Spleen (tissue), 11 donors: ENCODE measurements around the gene CIB1. TPM values are rescaled to one million over a fixed set of nuclear protein-coding genes. Genes with fewer than 3 reads are reported as not detected.

Experiments
- DNase-seq: peaks from one replicate; pipeline ENCODE4 v3.0.0-alpha.2; 2020
- H3K27ac ChIP-seq, 8 donors: fragments of 200-600 bp; sonication (generic) in 7 of 8; 1 replicate in 4 of 8; 2 replicates in 4 of 8; pipeline versions ENCODE4 v1.5.0 to v1.8.0; 2016 to 2021; ENCODE audit warnings: inconsistent platforms in 4 of 8, mild to moderate bottlenecking in 4 of 8, moderate library complexity in 1 of 8
- H3K27me3 ChIP-seq, 7 donors: fragments of 200-600 bp; sonication (generic) in 6 of 7; replicated peaks in 1 of 7; 1 replicate in 4 of 7; 2 replicates in 3 of 7; pipeline versions ENCODE4 v1.5.0 to v1.8.0; 2016 to 2021; ENCODE audit warnings: inconsistent platforms in 3 of 7, mild to moderate bottlenecking in 1 of 7
- H3K36me3 ChIP-seq, 6 donors: fragments of 200-600 bp; sonication (generic) in 5 of 6; 1 replicate in 4 of 6; 2 replicates in 2 of 6; pipeline versions ENCODE4 v1.5.0 to v1.8.0; 2016 to 2021; ENCODE audit warnings: inconsistent platforms in 2 of 6
- H3K4me1 ChIP-seq, 6 donors: fragments of 200-600 bp; sonication (generic) in 5 of 6; 1 replicate in 3 of 6; 2 replicates in 3 of 6; pipeline versions ENCODE4 v1.5.0 to v1.8.0; 2016 to 2021; ENCODE audit warnings: inconsistent platforms in 3 of 6
- H3K4me3 ChIP-seq, 8 donors: fragments of 200-600 bp; sonication (generic) in 7 of 8; 1 replicate in 4 of 8; 2 replicates in 4 of 8; pipeline versions ENCODE4 v1.5.0 to v1.8.0; 2016 to 2021; ENCODE audit warnings: inconsistent platforms in 4 of 8, mild to moderate bottlenecking in 4 of 8, moderate library complexity in 2 of 8
- H3K9me3 ChIP-seq, 8 donors: fragments of 200-600 bp; sonication (generic) in 7 of 8; 1 replicate in 4 of 8; 2 replicates in 4 of 8; pipeline versions ENCODE4 v1.5.0 to v1.8.0; 2016 to 2021; ENCODE audit warnings: inconsistent platforms in 4 of 8
- POLR2A ChIP-seq, 3 donors: fragments of 450-650 bp; IDR thresholded peaks; one replicate each; pipeline ENCODE4 v1.5.1; 2017; ENCODE audit warnings: antibody characterized with exemption in 3 of 3, mild to moderate bottlenecking in 1 of 3
- POLR2AphosphoS5 ChIP-seq, 3 donors: sonication (generic); formaldehyde crosslinking; IDR thresholded peaks; one replicate each; pipeline ENCODE4 v1.5.1; 2017; ENCODE audit warnings: antibody characterized with exemption in 3 of 3
- WGBS, 5 donors: extraction: QIAGEN DNeasy Blood & Tissue Kit in 3 of 5; methylation state at CpG; one replicate each; pipeline versions ENCODE4 v1.1.5 to v1.1.7; 2013 to 2018; 5-methylcytosine and 5-hydroxymethylcytosine counted together
- intact Hi-C: fragments of 100-400 bp; cut with DNase I; formaldehyde crosslinking; loops from one replicate; pipeline ENCODE4 v1.15.0; 2023; ENCODE audit warnings: low total_unique reads
- polyA plus RNA-seq, 3 donors: library from polyadenylated mRNA; stranded (reverse); fragments of 200-250 nt; gene quantifications; one replicate each; pipeline ENCODE4 v1.2.1, GENCODE V29; 2013
- total RNA-seq, 7 donors: library from RNA; depleted of rRNA in 3 of 7; stranded (reverse); fragments of >200 nt in 3 of 7; fragmentation: NEBNext Ultra II Directional in 4 of 7; extraction: Animal tissue kit (Norgen Biotek cat#: 25700) in 4 of 7; gene quantifications; one replicate each; pipeline versions ENCODE4 v1.1.0 to v1.2.1, GENCODE V29; 2016 to 2021
- TF ChIP-seq, protein P1 (sequence below), 11 experiments: fragments of 200-600 bp in 7 of 11; fragments of 450-650 bp in 4 of 11; sonication (generic) in 4 of 11; IDR thresholded peaks in 8 of 11; conservative IDR thresholded peaks in 3 of 11; 1 replicate in 7 of 11; 2 replicates in 4 of 11; pipeline versions ENCODE4 v1.4.0 to v1.8.0; 2016 to 2021; ENCODE audit warnings: antibody characterized with exemption in 11 of 11, inconsistent platforms in 4 of 11, mild to moderate bottlenecking in 1 of 11
- donor health status: healthy with polysubstance abuse.
- donor health status: DM: no; HTN: no; CAD: no; lungs with moderate emphysema.
- donor health status: DM: no; HTN: no; CAD: no.
- donor health status: Bipolar disorder and iron deficiency.
- donor health status: healthy.
- donor health status: DM: no; HTN: no; CAD: no.
- donor health status: DM: yes; HTN: yes; CAD: no.

Gene CIB1
- total and polyA plus RNA-seq, 10 donors = 31.7 to 247 (median 79.0) TPM

DNA sequence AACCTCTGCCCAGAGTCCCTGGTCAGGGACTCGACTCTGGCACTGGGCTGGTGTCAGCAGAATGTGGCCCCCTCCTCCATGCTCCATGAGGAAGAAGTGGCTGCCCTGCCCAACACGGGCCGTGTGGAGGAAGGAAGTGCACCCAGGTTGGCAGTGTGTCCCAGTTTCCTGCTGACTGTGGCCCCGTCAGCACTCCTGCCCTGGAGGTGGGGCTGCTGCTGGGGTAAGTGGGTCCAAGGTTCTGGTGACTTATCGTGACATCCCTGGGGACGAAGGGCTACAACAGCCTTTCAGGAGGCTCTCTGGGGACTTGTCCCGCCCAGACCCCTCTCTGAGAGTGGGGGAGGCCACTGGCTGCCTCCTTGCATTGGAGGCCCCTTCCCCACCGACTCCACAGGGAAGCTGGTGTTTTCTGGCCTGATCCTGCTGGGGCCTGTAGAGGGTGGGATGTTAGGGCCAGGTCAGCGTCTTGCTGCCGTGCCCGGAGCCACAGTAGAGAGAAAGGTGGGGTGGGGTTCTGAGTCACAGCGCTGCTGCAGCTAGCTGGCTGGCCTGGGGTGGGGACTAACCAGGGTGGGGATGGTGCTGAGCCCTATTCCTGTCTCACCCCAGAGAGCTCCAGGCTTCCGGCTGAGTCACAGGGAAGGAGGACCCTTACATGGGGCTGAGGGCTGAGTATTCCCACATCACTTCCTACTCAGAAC, 22.1 kb downstream of the CIB1 start:
- H3K36me3 ChIP-seq = peaks cover 0 to 69% (median 5%) of the 10 kb centered on the region in 6 donors
- 40 to 62% (median 50%) methylated on average over 3 to 13 of the region's 13 CpGs for WGBS, 5 donors
- TF ChIP-seq, protein P1, sequence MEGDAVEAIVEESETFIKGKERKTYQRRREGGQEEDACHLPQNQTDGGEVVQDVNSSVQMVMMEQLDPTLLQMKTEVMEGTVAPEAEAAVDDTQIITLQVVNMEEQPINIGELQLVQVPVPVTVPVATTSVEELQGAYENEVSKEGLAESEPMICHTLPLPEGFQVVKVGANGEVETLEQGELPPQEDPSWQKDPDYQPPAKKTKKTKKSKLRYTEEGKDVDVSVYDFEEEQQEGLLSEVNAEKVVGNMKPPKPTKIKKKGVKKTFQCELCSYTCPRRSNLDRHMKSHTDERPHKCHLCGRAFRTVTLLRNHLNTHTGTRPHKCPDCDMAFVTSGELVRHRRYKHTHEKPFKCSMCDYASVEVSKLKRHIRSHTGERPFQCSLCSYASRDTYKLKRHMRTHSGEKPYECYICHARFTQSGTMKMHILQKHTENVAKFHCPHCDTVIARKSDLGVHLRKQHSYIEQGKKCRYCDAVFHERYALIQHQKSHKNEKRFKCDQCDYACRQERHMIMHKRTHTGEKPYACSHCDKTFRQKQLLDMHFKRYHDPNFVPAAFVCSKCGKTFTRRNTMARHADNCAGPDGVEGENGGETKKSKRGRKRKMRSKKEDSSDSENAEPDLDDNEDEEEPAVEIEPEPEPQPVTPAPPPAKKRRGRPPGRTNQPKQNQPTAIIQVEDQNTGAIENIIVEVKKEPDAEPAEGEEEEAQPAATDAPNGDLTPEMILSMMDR (IDR thresholded peaks at IDR 0.05 in 8 of 11, conservative IDR thresholded peaks at IDR 0.05 in 3 of 11) = no peak
- TF ChIP-seq POLR2A (IDR thresholded peaks at IDR 0.05) (no peak), POLR2AphosphoS5 (IDR thresholded peaks at IDR 0.05) (peak; percentile 71 to 74 (median 74))
- no peaks in the 10 kb centered on the region for H3K27me3 ChIP-seq
- intact Hi-C loops = no loop called here
- peak overlapping the region; percentile 14 to 86 (median 62) for H3K27ac ChIP-seq
- H3K9me3 ChIP-seq = no peaks in the 10 kb centered on the region
- H3K4me1 ChIP-seq = peaks cover 43 to 100% (median 79%) of the 10 kb centered on the region in 6 donors
- H3K4me3 ChIP-seq = peak overlapping the region in 1 of 8 donors; percentile 31
- peak; percentile 84 for DNase-seq

DNA sequence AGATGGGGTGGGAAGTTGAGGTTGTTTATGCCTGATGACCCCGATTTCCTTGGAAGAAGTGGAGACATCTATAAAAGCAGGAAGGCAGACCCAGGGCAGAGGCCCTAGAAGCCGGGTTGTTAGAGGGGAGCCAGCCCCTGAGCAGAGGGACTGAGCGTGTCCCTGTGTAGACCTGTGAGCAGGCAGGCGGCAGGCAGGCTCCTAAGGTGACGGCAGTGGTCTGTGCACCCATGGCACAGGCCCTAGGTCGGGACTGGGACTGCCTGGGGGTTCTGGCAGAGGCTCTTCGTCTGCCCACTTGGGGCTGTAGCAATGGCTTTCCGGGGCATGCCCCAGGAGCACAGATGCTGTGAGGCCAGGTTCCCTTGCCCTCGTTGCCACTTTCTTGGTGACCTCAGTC, 22.7 kb downstream of the CIB1 start:
- 66 to 92% (median 76%) methylated on average over 6 to 9 of the region's 9 CpGs for WGBS, 5 donors
- TF ChIP-seq, protein P1 (IDR thresholded peaks at IDR 0.05 in 8 of 11, conservative IDR thresholded peaks at IDR 0.05 in 3 of 11) = no peak
- TF ChIP-seq POLR2AphosphoS5 (IDR thresholded peaks at IDR 0.05) (no peak), POLR2A (IDR thresholded peaks at IDR 0.05) (no peak)
- Histone ChIP-seq H3K27ac (peak overlapping the region in 7 of 8 donors; percentile 14 to 86 (median 69)), H3K36me3 (peaks cover 0 to 70% (median 8%) of the 10 kb centered on the region in 6 donors), H3K27me3 (no peaks in the 10 kb centered on the region), H3K9me3 (no peaks in the 10 kb centered on the region), H3K4me1 (peaks cover 46 to 100% (median 85%) of the 10 kb centered on the region in 6 donors), H3K4me3 (peak overlapping the region in 1 of 8 donors; percentile 31)
- DNase-seq = no peak
- intact Hi-C loops = no loop called here

DNA sequence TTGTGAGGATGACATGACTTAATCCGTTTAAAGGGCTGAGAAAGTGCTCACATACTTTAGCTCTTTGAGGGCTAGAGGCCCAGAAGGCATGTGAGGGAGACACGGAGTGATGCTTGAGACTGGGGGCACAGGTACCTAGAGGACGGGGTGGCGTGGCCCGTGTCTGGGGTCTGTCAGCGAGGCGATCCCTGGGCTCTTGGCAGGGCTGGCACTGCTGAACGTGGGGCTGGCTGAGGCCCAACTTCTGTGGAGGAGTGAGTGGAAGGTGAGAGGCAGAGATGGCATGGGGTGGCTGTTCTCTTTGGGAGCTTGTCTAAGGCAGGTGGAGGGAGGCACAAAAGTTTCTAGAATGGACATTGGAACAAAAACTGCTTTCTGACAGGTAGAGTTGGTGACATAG, 23.1 kb downstream of the CIB1 start:
- Histone ChIP-seq H3K9me3 (no peaks in the 10 kb centered on the region), H3K27ac (peak overlapping the region in 5 of 8 donors; percentile 14 to 86 (median 75)), H3K4me3 (no peak overlapping the region), H3K27me3 (no peaks in the 10 kb centered on the region), H3K36me3 (peaks cover 0 to 70% (median 8%) of the 10 kb centered on the region in 6 donors), H3K4me1 (peaks cover 47 to 100% (median 87%) of the 10 kb centered on the region in 6 donors)
- intact Hi-C loops = no loop called here
- DNase-seq = no peak
- WGBS, 5 donors = 88 to 94% (median 92%) methylated on average over 8 of the region's 8 CpGs
- no peak for TF ChIP-seq POLR2A (IDR thresholded peaks at IDR 0.05)
- TF ChIP-seq, protein P1 (IDR thresholded peaks at IDR 0.05 in 8 of 11, conservative IDR thresholded peaks at IDR 0.05 in 3 of 11) = no peak
- TF ChIP-seq POLR2AphosphoS5 (IDR thresholded peaks at IDR 0.05) = peak in 2 of 3 donors; percentile 7 to 39

DNA sequence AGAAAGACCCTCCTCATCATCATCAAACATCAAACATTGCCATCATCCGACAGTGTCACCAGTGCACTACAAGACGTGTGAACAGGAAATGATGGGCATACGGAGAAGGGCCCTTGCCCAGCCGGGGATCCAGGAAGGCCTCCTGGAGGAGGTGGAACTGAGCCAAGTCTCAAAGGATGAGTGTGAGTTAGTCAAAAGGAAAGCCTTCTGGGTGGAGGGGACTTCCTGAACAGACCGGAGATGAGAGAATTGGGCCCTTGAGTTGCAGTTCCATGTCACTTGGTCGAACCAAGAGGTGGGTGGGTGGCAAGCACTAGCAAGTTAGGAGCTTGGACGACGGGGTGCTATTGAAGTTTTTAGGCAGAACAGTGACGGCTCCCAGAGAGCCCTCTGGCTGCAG, 24.1 kb downstream of the CIB1 start:
- Histone ChIP-seq H3K36me3 (peaks cover 0 to 72% (median 8%) of the 10 kb centered on the region in 6 donors), H3K27me3 (no peaks in the 10 kb centered on the region), H3K9me3 (no peaks in the 10 kb centered on the region), H3K27ac (peak overlapping the region in 3 of 8 donors; percentile 30 to 86 (median 75)), H3K4me3 (no peak overlapping the region), H3K4me1 (peaks cover 50 to 100% (median 89%) of the 10 kb centered on the region in 6 donors)
- no peak for TF ChIP-seq POLR2AphosphoS5 (IDR thresholded peaks at IDR 0.05)
- no peak for TF ChIP-seq POLR2A (IDR thresholded peaks at IDR 0.05)
- TF ChIP-seq, protein P1 (IDR thresholded peaks at IDR 0.05 in 8 of 11, conservative IDR thresholded peaks at IDR 0.05 in 3 of 11) = no peak
- WGBS, 5 donors = 43 to 77% (median 49%) methylated on average over 9 of the region's 9 CpGs
- DNase-seq = no peak
- intact Hi-C loops = no loop called here
